Thyroid gland (tissue), 4 donors: Measurements from ENCODE around the gene KDR.

ENCODE experiments used
- POLR2A ChIP-seq, 2 donors: fragments of 450-650 bp; IDR thresholded peaks; one replicate each; pipeline ENCODE4 v1.6.1; 2017; ENCODE audit warnings: antibody characterized with exemption in 2 of 2, mild to moderate bottlenecking in 2 of 2, moderate library complexity in 1 of 2
- TF ChIP-seq, protein P1 (sequence below), 6 experiments: fragments of 200-600 bp in 3 of 6; fragments of 450-650 bp in 3 of 6; sonication (generic) in 3 of 6; IDR thresholded peaks; one replicate each; pipeline ENCODE4 v1.5.1; 2016 to 2019; ENCODE audit warnings: antibody characterized with exemption in 6 of 6, mild to moderate bottlenecking in 2 of 6, inconsistent platforms in 1 of 6, moderate library complexity in 1 of 6

DNA sequence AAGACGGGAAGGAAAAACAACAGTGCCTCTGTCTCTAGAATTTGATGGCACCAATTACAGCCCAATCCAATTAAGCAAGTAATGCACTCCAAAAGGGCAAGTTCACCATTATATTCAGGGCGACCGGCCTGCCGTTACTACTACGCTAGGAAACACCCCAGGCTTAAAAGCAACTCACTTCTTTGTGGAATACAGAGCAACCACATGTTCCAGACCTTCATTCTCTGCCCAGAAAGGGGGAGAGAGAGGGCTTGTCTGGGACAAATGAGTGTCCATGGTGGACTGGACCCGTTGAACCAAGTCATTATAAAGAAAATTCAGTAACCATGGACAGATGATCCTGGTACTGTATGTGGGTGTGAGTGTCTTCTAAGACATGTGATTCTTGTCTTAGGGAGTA is 1.6 kb downstream of the KDR start:
- TF ChIP-seq, protein P1, sequence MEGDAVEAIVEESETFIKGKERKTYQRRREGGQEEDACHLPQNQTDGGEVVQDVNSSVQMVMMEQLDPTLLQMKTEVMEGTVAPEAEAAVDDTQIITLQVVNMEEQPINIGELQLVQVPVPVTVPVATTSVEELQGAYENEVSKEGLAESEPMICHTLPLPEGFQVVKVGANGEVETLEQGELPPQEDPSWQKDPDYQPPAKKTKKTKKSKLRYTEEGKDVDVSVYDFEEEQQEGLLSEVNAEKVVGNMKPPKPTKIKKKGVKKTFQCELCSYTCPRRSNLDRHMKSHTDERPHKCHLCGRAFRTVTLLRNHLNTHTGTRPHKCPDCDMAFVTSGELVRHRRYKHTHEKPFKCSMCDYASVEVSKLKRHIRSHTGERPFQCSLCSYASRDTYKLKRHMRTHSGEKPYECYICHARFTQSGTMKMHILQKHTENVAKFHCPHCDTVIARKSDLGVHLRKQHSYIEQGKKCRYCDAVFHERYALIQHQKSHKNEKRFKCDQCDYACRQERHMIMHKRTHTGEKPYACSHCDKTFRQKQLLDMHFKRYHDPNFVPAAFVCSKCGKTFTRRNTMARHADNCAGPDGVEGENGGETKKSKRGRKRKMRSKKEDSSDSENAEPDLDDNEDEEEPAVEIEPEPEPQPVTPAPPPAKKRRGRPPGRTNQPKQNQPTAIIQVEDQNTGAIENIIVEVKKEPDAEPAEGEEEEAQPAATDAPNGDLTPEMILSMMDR (IDR thresholded peaks at IDR 0.05) = no peak
- TF ChIP-seq POLR2A (IDR thresholded peaks at IDR 0.05) = no peak
